ENCODE measurements around the gene AHSA1. TPM values are rescaled to one million over a fixed set of nuclear protein-coding genes. Genes with fewer than 3 reads are reported as not detected.

AHSA1 gene
- total and polyA plus RNA-seq, 7 donors, result 82.3 to 120 (median 102) TPM

DNA sequence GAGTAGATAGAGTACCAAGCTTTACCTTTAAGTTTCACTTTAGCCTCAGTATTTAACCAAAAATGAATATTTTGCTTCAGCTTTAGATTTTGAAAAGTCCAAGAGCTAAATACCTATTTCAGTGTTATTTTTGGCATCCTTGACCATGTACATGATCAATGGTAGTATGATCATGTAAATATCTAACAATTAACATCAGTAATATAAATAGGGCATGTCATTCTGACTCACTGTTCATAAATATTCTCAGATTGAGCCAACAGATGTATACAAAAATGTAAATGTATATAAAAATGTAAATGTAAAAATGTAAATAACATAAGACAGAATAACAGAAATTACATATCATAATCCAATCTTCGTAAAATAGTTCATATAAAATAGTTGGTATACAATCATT is 19.3 kb upstream of the AHSA1 start:
- intact Hi-C loops (cut with DNase I), result no loop called here
- H3K27ac ChIP-seq, result no peak overlapping the region
- DNase-seq, result no peak
- WGBS, 2 donors, result 94 to 98% methylated on average over 1 of the region's 1 CpG
- H3K36me3 ChIP-seq, result peaks cover 23 to 96% (median 42%) of the 10 kb centered on the region in 4 donors
- H3K9me3 ChIP-seq, result no peaks in the 10 kb centered on the region
- H3K4me3 ChIP-seq, result no peak overlapping the region
- no peaks in the 10 kb centered on the region for H3K4me1 ChIP-seq
- no peaks in the 10 kb centered on the region for H3K27me3 ChIP-seq
- TF ChIP-seq, protein P1, sequence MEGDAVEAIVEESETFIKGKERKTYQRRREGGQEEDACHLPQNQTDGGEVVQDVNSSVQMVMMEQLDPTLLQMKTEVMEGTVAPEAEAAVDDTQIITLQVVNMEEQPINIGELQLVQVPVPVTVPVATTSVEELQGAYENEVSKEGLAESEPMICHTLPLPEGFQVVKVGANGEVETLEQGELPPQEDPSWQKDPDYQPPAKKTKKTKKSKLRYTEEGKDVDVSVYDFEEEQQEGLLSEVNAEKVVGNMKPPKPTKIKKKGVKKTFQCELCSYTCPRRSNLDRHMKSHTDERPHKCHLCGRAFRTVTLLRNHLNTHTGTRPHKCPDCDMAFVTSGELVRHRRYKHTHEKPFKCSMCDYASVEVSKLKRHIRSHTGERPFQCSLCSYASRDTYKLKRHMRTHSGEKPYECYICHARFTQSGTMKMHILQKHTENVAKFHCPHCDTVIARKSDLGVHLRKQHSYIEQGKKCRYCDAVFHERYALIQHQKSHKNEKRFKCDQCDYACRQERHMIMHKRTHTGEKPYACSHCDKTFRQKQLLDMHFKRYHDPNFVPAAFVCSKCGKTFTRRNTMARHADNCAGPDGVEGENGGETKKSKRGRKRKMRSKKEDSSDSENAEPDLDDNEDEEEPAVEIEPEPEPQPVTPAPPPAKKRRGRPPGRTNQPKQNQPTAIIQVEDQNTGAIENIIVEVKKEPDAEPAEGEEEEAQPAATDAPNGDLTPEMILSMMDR (IDR thresholded peaks at IDR 0.05), result no peak
- no peak for TF ChIP-seq EP300 (IDR thresholded peaks at IDR 0.05)
- no peak for TF ChIP-seq POLR2A (IDR thresholded peaks at IDR 0.05)
- TF ChIP-seq POLR2AphosphoS5 (IDR thresholded peaks at IDR 0.05), result no peak

DNA sequence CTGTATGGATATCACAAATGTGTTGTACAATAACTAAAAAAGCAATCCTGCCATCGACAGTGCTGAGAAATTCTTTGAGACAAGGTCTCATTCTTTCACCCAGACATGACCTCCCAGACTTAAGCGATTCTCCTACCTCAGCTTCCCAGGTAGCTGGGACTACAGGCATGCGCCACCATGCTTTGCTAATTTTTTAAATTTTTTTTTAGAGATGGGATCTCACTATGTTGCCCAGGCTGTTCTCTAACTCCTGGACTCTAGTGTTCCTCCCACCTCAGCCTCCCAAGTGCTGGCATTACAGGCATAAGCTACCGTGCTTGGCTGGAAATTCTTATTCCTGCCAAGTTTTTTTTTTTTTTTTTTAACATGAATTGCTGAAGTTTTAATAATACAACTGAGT is 18.0 kb upstream of the AHSA1 start:
- no peak for DNase-seq
- Histone ChIP-seq H3K9me3 (no peaks in the 10 kb centered on the region), H3K4me1 (no peaks in the 10 kb centered on the region), H3K27ac (no peak overlapping the region), H3K4me3 (no peak overlapping the region), H3K36me3 (peaks cover 24 to 93% (median 42%) of the 10 kb centered on the region in 4 donors), H3K27me3 (no peaks in the 10 kb centered on the region)
- intact Hi-C loops (cut with DNase I), result no loop called here
- 95% methylated on average over 4 of the region's 4 CpGs for WGBS, 2 donors
- no peak for TF ChIP-seq EP300 (IDR thresholded peaks at IDR 0.05)
- no peak for TF ChIP-seq POLR2A (IDR thresholded peaks at IDR 0.05)
- TF ChIP-seq, protein P1 (IDR thresholded peaks at IDR 0.05), result no peak
- TF ChIP-seq POLR2AphosphoS5 (IDR thresholded peaks at IDR 0.05), result no peak

DNA sequence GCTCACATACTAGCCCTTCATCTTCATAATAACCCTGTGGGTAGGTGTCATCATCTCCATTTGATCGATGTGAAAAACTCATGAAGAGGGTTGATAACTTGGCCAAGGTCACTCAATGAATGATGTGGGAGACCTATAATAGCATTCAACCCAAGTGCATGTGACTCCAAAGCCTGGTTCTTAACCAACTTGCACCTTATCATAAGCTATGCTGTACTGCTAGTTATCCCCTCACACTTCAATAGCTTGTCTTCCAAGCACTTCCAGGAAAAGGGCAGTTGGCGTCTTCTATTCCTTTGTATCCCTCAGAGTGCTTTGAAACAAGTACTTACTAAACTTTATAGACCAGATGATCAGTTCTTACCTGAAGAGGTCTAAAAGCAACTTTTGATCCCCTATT is 15.7 kb upstream of the AHSA1 start:
- 96 to 97% methylated on average over 2 of the region's 2 CpGs for WGBS, 2 donors
- no peak for TF ChIP-seq EP300 (IDR thresholded peaks at IDR 0.05)
- TF ChIP-seq POLR2AphosphoS5 (IDR thresholded peaks at IDR 0.05), result no peak
- no peak for TF ChIP-seq POLR2A (IDR thresholded peaks at IDR 0.05)
- TF ChIP-seq, protein P1 (IDR thresholded peaks at IDR 0.05), result no peak
- H3K4me1 ChIP-seq, result no peaks in the 10 kb centered on the region
- peaks cover 24 to 92% (median 36%) of the 10 kb centered on the region in 4 donors for H3K36me3 ChIP-seq
- no peak for DNase-seq
- no peak overlapping the region for H3K27ac ChIP-seq
- intact Hi-C loops (cut with DNase I), result no loop called here
- no peaks in the 10 kb centered on the region for H3K9me3 ChIP-seq
- no peaks in the 10 kb centered on the region for H3K27me3 ChIP-seq
- no peak overlapping the region for H3K4me3 ChIP-seq

DNA sequence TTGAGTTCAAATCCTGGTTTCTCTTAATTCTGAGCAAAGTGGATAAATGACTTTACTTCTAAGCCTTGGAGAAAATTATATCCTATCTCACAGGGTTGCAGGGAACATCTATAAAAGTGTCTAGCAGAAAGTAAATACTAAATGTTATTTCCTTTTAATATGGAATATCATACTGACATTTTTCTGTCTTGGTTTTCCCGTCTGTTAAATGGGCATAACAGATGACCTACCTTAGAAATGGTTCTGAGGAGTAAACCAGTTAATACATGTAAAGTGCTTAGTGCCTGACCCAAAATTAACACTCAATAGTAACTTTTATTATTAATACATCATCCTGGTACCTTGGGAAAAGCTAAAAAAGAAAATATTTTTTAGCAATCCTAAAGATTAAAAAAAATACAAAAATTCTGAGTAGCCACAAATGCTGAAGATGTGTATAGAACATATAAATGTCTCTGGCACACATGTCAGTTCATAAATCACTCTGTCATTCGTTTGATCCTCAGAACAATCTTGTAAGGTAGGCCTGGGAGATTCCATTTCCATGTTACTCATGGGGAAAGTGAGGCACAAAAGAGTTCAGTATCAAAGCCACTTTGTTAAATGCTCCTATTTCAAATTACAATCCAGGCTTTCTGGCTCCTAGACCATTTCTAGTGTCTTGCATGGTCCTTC is 1.8 kb upstream of the AHSA1 start:
- intact Hi-C loops (cut with DNase I), result loop anchor here (5.0 kb wide), 3 partner anchors 161 to 306 kb away; partner anchors contain the start of genes ALKBH1, SLIRP, SNW1 and SPTLC2
- Histone ChIP-seq H3K4me1 (peaks cover 0 to 32% (median 20%) of the 10 kb centered on the region in 4 donors), H3K4me3 (peak overlapping the region in 1 of 4 donors; percentile 90), H3K27me3 (no peaks in the 10 kb centered on the region), H3K36me3 (peaks cover 9 to 41% (median 20%) of the 10 kb centered on the region in 4 donors), H3K9me3 (no peaks in the 10 kb centered on the region), H3K27ac (no peak overlapping the region)
- DNase-seq, result no peak
- 61 to 81% methylated on average over 2 of the region's 2 CpGs for WGBS, 2 donors
- no peak for TF ChIP-seq EP300 (IDR thresholded peaks at IDR 0.05)
- TF ChIP-seq POLR2A (IDR thresholded peaks at IDR 0.05), result no peak
- TF ChIP-seq, protein P1 (IDR thresholded peaks at IDR 0.05), result no peak
- no peak for TF ChIP-seq POLR2AphosphoS5 (IDR thresholded peaks at IDR 0.05)

All from sigmoid colon (tissue), 7 donors.